Measurements from ENCODE around the gene CCDC88B. TPM values are rescaled to one million over a fixed set of nuclear protein-coding genes. Genes with fewer than 3 reads are reported as not detected.

Gene CCDC88B
- total and polyA plus RNA-seq, 9 of the 15 experiments (the other 6 are each of a cell fraction or from before 2014, with no cell fraction given), result 0.13 to 18.1 (median 7.9) TPM

GRCh38 chr11:64355078-64355940, 15.3 kb downstream of the CCDC88B start (continued):
- TF ChIP-seq SMC3 (conservative IDR thresholded peaks at IDR 0.05; ENCODE audit: insufficient read depth, low read depth, low read length) (peak; percentile 79), CBX2 (IDR thresholded peaks at IDR 0.05; ENCODE audit: insufficient read depth, low read length, poor library complexity, severe bottlenecking) (no peak), EHMT2 (IDR thresholded peaks at IDR 0.05) (peak; percentile 29; the same call in 1 of the 2 replicates), TBL1XR1 (IDR thresholded peaks at IDR 0.05; ENCODE audit: low read length in 2 of 2) (peak in 1 of 2 experiments; percentile 24; a peak in 1 of 4 replicates), JUND (IDR thresholded peaks at IDR 0.05; ENCODE audit: borderline replicate concordance, low read depth, low read length) (peak; percentile 95), JUND (tag; IDR thresholded peaks at IDR 0.05; ENCODE audit: borderline replicate concordance, low read depth, low read length) (peak; percentile 94), SMAD2 (IDR thresholded peaks at IDR 0.05; ENCODE audit: low read depth, low read length) (no peak), ZZZ3 (IDR thresholded peaks at IDR 0.05) (no peak), PATZ1 (CRISPR knock-in tag; IDR thresholded peaks at IDR 0.05; ENCODE audit: borderline replicate concordance) (no peak), CC2D1A (IDR thresholded peaks at IDR 0.05) (peak; percentile 83; the same call in 1 of the 2 replicates), ZNF232 (CRISPR knock-in tag; IDR thresholded peaks at IDR 0.05) (no peak), NFIC (IDR thresholded peaks at IDR 0.05) (peak; percentile 78), ZNF830 (CRISPR knock-in tag; IDR thresholded peaks at IDR 0.05) (no peak), ZNF121 (CRISPR knock-in tag; conservative IDR thresholded peaks at IDR 0.05) (no peak), ARID1B (IDR thresholded peaks at IDR 0.05) (peak; percentile 75), ZNF263 (CRISPR knock-in tag; IDR thresholded peaks at IDR 0.05; ENCODE audit: borderline replicate concordance) (peak; percentile 49; the same call in 1 of the 2 replicates), COPS2 (conservative IDR thresholded peaks at IDR 0.05) (no peak), ZBTB2 (IDR thresholded peaks at IDR 0.05) (peak; percentile 93), POLR2AphosphoS2 (IDR thresholded peaks at IDR 0.05; ENCODE audit: low read length) (no peak), ZEB2 (IDR thresholded peaks at IDR 0.05) (no peak), ZNF639 (CRISPR knock-in tag; conservative IDR thresholded peaks at IDR 0.05 in 1 of 2, IDR thresholded peaks at IDR 0.05 in 1 of 2) (peak in 1 of 2 experiments; percentile 63; a peak in 1 of 4 replicates), ZNF3 (CRISPR knock-in tag; IDR thresholded peaks at IDR 0.05) (no peak), ZBTB43 (CRISPR knock-in tag; IDR thresholded peaks at IDR 0.05) (no peak)
